ENCODE results near the gene LECT2.

Gene LECT2

DNA sequence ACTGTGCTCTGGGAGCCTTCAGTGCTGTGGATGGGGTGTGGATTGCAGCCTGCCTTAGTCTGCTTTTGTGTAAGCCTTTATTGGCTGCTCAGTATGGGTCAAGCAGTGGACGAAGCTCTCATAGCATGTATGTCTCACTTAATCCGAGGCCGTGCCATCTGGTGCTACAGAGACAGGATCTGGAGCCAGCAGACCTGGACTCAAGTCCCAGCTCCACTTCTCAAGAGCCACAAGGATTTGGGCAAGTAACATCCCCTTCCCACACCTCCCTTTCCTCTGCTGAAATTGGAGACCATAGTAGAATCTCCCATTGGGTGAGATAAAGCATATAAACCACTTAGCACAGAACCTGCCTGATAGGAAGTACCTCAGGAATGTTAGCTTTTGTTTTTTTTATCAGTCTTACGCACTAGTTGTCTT lies 23.4 kb upstream of the LECT2 start:
- no peak for DNase-seq

DNA sequence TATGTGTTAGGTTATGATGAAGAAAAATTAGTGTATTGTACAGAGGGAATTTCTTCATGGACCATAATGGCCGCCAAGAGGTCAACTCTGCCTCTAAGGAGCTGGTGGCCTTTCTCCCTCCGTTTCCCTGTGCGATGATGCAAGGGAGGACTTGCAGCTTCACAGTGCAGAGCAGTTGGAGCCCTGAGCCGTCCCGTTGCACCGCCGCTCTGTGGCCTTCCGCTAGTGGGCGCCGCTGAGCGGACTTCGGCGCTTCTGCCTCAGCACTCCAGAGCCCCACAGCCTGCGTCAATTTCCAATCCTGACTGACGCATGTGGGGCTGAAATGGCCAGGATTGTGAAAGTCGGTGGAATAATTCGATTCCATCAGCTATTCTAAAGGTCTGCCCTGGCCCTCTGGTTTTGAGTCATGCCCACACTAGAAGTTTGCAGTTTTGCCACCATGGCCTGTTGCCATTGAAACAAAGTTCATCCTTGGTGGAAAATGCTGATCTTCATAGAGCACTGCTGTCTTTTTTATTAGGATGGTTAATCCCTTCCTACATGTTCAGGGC lies 22.7 kb upstream of the LECT2 start:
- DNase-seq, result no peak

DNA sequence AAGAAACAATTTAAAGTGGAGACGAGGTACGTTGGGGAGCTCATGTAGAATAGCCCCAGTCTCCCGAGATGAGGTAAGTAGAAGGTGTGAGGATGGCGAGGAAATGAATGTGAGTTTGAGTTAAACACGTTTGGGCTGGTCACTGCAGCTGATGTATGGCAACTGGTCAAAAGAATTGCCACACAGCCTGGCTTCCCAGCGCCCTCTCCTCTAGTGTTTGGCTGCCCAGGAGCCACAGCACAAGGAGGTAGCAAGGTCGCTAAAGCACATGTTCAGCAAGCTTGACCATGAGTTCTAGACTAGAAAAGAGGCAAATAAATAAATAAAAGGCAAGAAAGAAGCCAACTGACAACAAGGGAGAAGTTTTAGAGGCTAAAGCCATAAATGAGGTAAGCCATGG lies 21.4 kb upstream of the LECT2 start:
- DNase-seq, result no peak

DNA sequence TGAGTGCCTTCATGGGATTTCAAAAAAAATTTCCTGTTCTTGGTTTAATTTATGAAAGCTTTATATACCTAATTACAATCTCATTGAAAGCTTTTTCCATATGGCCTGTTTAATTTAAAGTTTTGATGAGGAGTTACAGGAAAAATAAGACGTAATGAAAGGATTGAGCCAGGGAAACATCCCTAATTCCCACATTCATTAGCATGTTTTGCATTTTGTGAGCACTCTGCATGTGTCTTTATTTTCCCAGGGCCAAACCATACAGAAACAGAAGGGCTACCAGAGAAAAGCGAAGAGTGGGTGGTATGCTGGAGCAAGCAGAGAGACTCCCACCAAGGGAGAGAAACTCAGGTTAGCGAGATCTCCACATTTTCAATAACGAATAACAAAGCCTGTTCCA lies 20.3 kb upstream of the LECT2 start:
- no peak for DNase-seq

DNA sequence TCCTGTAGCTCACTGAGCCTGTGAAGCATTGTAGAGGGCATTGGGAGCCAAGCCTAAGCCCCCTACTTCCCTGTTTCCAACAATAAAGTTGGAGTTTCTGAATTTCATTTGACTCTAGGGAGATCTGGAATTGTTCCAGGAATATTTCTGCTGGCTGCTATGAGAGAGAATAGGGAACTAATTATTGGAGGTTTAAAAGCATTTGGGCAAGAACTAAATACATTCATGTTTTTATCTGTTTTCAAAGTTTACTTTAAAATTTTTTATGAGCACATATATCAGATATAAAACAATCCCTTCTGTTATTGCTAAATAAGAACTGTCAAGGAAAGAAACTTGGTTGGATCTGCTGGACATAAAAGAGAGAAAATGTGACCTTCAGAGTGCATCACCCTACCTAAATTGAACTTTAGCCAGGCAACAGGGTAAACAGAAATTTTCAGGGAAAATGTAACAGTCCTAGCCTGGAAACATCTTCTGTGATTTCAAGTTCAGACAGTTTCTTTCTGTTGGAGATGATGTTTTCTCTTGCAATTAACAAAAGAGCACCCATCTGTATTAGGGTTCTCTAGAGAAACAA lies 19.3 kb upstream of the LECT2 start:
- no peak for DNase-seq

DNA sequence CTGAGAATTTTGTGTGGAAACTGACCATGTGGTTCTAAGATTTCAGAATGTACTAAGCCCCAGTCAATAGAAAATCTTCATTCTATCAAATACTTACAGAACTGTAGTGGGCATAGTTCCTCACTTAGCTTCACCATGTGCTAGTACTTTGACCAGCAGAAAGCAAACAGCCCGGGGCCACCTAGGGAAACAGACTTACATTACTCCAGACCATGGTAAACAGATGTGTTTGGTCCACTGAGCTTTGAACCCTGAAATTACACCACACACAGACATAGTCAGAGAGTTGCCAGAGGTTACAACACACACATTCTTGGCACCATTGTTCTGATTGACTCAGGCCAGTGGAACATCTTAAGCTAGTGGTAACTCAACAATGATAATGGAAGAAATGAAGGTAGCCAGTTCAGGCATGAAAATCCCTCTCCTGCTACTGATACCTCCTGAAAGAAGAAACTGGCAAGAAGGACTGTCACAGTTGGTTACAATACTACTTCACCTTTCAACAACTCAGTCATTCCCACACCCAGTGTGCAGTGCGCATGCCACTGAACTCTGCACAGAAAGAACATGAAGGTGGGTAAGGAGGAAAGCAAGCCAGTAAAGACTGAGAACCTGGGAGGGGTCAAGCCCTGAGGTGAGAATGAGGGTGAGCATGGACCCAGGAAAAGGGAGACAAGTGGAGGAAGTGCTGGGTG lies 18.7 kb upstream of the LECT2 start:
- no peak for DNase-seq

DNA sequence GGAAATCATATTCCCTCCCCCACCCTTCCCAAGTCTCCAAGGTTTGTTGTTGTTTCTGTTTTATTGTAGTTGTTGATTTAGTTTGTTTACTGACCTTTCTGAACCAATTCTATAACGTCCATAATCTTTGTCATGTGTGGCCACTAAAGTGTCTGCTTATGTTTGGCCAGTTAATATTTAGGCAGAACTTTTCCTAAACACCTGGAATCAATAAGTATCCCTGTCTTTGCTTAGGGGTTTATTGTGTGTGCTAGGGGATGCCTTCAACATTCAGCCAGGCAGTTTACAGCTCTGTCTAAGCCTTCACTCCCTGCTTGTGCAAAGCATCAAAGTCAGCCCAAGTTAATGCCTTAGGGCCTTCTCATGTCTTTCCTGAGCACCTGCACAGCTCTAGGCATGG lies 16.9 kb upstream of the LECT2 start:
- no peak for DNase-seq

DNA sequence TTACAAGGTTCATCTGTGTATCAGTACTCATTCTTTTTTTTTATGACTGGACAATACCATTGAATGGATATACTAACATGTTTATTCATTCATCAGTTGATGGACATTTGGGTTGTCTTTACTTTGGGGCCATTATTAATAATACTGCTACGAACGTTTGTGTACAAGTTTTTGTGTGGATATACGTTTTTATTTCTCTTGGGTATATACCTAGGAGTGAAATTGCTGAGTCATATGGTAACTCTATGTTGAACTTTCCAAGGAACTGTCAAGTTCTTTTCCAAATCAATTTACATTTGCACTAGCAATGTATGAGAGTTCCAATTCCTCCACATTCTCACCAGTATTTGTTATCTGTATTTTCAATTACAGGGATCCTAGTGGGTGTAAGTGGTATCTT lies 12.0 kb upstream of the LECT2 start:
- no peak for DNase-seq

- DNase-seq, result no peak
These were observed 11.4 kb upstream of the LECT2 start for GRCh38 chr5:135966165-135966564.

GRCh38 chr5:135965504-135965903 lies 10.7 kb upstream of the LECT2 start:
- no peak for DNase-seq

GRCh38 chr5:135964670-135965320 lies 10.0 kb upstream of the LECT2 start:
- no peak for DNase-seq

DNA sequence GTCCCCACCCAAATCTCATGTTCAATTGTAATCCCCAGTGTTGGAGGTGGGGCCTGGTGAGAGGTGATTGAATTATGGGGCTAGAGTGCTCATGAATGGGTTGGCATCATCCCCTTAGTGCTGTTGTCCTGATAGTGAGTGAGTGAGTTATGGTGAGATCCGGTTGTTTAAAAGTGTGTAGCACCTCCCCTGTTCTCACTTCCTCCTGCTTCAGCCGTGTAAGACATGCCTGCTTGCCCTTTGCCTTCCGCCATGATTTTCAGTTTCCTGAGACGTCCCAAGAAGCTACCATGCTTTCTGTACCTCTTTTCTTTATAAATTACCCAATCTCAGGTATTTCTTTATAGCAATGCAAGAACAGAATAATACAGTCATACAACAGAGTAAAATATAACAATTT lies 742 bp upstream of the LECT2 start:
- no peak for DNase-seq

- no peak for DNase-seq
These were observed 933 bp downstream of the LECT2 start for GRCh38 chr5:135953850-135954249.

- no peak for DNase-seq
These were observed 2.1 kb downstream of the LECT2 start for GRCh38 chr5:135952683-135953082.

- DNase-seq, result no peak
These were observed 3.0 kb downstream of the LECT2 start for GRCh38 chr5:135951807-135952206.

- no peak for DNase-seq
These were observed 3.5 kb downstream of the LECT2 start for GRCh38 chr5:135951257-135951656.

DNA sequence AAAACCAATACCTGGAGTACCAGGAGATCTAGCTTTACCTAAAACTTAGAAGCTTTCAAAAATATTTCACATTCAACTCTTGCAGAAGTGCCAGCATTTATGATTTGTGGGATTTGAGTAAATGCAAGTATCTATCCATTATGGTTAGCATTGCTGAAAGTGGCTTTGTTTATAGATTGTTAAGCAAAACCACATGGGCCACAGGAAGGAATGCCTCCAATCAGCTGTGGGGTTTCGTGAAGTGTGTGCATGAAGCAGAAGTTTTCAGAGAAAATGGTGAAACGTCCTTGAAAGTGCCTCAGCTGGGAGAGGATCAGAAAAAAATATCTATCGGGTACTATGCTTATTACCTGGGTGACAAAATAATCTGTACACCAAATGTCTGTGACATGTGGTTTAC lies 4.2 kb downstream of the LECT2 start:
- DNase-seq, result no peak

DNA sequence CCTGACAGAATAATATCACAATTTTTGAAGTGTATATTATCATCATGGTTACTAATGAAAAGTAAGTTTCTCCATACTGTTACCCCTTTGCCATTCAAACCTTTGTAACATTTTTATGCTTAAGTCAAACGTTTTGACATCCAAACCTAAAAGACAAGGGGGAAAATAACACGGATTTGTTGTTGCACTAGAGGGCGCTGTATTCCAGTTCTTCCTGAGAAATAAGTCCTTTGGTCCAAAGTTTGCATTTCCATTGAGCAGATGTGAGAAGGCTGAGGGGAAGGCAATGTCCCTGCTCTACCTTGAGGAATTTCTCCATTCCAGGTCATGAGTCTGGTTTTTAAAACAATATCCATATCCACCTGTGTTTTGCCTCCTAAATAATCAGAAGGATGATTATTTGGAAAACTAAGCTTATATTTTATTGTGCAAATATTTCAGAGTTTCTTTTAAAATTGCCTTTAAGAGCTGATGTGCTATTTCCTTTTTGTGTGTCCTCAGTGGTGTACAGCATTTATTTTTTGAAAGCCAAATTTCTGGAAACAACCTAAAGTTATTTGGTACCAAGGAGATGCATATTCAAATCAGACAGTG lies 9.7 kb downstream of the LECT2 start:
- DNase-seq, result no peak

DNA sequence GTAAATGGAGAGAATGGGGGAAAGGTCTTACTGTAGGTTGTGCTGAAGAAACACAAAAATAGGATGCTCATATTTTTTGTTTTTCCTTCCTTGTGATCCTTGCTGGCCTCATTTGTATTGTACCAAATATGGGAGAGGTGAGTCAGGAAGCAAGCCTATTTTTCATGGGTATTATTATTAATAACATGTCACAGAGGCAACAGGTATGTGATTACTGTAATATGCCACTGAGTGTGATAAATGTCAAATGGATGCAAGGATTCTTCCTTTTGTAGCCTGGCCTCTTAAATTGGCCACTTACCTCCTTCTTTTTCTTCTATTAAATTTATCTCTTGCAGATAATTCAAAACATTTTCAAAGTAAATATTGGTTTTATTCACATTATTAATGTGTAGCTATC lies 10.2 kb downstream of the LECT2 start:
- DNase-seq, result no peak

DNA sequence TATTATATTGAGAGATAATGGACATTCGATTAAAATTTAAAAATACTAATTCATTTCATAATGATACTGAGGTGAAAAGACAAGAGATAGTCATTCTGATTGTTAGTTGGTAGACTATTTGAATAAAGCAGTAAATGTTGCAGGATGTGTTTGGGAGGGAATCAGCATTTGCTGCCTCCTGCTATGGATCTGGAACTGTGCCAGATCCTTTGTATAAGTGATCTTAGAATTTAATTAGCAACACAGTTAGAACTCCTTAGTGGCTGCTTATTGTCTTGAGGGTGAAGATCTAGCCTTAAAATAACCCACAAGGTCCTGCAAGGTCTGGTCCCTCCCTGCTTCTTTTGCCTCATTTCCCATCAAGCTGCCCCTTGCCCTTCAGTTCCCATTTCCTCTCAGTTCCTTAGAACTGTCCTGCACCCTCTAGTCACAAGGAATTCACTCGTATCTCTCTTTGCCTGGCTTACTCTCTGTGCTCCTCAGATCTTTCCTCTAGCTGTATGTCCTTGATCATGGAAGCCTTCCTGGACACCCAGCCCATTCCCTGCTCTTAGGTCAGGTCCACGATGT lies 12.5 kb downstream of the LECT2 start:
- DNase-seq, result no peak

- DNase-seq, result no peak
These were observed 13.1 kb downstream of the LECT2 start for GRCh38 chr5:135941711-135942110.

- DNase-seq, result no peak
These were observed 17.4 kb downstream of the LECT2 start for GRCh38 chr5:135937245-135937911.

DNA sequence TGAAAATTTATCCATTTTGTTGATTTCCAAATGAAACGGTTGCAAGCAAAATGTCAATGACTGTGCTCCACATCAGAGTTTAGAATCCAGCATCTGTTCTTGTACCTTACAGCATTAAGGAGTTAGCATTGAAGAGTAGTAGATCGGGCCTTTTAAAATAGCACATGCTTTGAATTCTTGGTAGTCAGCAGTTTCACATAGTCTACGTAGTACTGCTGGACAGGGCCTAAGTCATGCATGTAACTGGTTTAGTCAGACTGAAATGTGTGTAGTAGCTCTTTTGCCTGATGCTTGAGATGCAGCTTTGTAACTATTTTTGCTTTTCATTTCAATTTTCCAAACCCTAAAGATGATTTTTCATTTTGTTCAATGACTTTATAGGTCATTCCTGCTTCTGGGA lies 19.8 kb downstream of the LECT2 start:
- DNase-seq, result no peak
